ENCODE measurements around the gene STX12.
"Not testable (repeated sequence)": the region's sequence is repeated elsewhere in the genome, so short reads cannot be mapped to it uniquely, and the experiment has no call there.

The STX12 gene

DNA sequence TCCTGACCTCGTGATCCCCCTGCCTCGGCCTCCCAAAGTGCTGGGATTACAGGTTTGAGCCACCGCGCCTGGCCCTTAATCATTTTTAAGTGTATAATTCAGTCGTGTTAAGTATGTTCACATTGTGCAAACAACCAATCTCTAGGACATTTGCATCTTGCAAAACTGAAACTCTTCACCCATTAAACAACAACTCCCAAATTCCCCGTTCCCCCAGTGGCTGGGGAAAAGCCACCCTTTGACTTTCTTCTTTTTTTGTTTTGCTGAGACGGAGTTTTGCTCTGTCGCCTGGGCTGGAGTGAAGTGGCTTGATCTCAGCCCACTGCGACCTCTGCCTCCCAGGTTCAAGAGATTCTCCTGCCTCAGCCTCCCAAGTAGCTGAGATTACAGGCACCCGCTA lies 92.8 kb downstream of the STX12 start:
- no peak for DNase-seq (ENCODE audit: low read depth in 4 of 4, low spot score in 1 of 4)

DNA sequence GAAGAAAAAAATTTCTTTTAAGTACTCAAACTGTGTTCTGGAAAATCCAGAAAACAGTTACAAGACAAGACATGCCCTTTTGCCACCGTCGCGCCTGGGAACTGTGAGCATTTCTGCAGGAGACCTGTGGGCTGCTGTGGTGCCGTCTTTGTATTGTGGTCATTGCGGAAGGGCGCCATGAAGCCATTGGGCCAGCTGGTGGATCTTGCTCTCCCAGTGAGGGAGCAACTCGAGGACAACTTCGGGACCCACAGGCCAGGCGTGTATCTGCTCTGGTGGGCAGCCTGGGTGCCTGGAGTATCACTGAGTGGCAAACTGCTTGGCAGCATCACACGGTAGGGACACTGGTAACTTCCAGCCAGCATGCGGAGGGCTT lies 95.5 kb downstream of the STX12 start:
- DNase-seq (ENCODE audit: low read depth in 4 of 4, low spot score in 1 of 4), result no peak

DNA sequence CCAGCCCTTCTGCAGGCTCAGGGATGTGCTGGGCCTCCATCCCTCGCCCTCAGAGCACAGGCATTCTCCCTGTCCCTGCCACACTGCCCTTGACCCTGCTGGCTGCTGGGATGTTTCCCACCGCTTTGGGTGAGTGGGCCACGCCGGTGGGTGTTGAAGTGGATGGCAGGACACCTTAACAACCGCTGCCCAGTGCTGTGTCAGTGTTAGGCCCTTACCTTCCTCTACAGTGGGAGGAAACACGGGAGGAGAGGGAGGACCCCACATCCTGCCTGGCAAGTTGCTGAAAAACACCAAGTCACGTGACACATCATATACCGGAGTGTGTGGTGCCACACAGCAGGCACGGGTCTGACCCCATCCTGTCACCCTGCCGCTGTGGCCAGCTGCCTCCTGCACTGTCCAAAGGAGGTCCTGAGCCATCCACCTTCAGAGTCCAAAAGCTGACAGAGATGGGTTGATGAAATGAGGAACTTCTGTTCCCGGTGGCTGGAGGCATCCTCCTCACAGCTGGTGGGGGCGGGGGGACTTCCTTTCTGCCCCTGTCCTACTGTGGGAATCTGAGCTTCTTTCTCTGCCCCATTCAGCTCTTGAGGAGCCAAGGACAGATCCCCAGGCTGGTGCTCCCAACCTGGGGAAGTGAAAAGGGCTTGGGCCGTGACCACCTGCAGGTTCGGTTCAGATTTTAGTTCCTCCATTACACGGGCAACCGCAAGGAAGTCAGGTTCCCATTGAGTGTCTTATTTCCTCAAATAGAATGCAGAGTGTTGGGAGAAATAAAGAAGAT lies 96.1 kb downstream of the STX12 start:
- DNase-seq (ENCODE audit: low read depth in 4 of 4, low spot score in 1 of 4), result peak in 2 of 4 experiments; percentile 25 to 36

DNA sequence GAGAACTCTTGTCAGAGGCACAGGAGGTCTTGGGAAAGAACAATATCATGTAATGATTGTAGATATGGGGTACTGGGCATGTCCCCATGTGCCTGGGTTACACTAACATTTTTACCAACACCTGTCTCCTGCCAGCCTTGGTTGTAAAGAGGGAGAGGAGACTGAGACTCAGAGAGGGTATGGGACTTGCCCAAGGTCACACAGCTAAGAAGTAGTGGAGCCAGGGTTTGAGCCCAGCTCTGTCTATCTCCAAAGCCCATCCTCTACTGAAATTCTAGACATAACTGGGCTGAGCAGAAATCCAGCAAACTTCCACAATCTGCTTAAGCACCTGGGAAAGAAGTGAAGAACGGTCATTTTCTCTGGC lies 96.7 kb downstream of the STX12 start:
- no peak for DNase-seq (ENCODE audit: low read depth in 4 of 4, low spot score in 1 of 4)

DNA sequence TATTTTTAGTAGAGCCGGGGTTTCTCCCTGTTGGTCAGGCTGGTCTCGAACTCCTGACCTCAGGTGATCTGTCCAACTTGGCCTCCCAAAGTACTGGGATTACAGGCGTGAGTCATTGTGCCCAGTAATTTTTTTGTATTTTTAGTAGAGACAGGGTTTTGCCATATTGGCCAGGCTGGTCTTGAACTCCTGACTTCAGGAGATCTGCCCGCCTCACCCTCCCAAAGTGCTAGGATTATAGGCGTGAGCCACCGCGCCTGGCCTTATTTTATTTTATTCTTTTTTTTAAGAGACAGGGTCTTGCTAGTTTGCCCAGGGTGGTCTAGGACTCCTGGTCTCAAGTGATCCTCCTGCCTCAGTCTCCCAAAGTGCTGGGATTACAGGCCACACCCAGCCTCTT lies 98.1 kb downstream of the STX12 start:
- DNase-seq (ENCODE audit: low read depth in 4 of 4, low spot score in 1 of 4), result not testable (repeated sequence)

DNA sequence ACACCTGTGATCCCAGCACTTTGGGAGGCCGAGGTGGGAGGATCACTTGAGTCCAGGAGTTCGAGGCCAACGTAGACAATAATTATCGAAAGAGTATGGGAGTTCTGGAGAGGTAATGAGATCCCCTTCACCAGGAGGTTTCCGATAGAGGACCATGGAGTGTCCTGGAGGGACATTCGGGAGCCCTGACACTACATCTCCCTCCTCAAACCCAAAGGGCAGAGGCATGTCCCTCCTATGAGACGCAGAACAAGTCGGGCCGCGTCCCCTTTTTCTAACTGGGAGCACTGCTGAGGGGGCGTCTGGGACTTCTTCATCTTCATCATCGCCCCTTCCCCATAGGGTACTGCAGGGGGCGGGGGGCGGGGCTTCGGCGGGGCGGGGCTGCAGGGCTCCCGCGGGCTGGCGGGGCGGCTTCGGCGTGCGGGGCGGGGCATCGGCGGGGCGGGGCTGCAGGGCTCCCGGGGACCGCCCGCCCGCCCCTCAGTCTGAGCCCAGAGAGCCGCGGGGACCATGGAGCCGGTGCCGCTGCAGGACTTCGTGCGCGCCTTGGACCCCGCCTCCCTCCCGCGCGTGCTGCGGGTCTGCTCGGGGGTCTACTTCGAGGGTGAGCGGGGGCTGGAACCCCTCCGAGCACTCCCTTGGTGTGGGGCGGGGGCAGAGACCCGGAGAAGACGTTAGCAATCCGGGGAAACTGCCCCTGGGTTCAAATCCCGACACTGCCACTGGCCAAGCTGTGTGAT lies 99.2 kb downstream of the STX12 start, which contains the start of gene THEMIS2:
TSS of gene THEMIS2 (plus strand) at position 486 of the 743 bp plus-strand sequence. CDS start at position 514, 28 bp downstream.
- peak; percentile 61 to 80 (median 67) for DNase-seq (ENCODE audit: low read depth in 4 of 4, low spot score in 1 of 4)

DNA sequence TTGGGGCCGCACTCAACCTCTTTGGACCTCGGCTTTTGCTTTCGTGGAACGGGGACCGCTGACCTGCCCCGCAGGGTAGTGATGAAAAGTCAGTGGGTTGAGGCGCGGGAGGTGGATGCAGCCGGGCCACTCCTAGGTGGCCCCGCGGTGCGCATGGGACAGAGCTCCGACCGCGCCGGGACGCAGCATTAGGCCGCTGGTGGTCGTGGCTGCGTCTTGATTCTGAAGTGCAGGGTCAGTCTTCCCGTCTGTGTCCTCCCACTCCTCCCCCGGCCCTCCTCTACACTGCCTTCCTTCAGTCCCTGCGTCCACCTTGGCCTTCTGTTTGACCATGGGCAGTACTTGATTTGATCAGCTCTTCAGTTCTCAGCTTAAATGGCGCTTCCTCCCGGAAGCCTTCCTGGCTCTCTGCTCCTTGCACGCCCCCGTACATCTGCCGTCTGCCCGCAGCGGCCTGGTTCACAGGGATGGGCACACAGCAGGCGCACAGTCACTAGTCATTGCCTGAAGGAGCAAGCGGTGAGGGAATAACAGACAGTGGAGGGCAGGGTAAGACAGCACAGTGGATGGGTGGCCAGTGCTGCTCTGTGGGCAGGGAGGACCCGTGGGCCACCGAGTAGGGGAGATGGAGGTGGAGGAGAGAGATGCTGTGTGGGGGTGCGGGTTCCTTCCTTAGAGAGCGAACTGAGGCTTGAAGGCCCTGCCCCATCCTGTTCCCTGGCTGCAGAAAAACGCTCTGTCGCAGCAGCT lies 100.0 kb downstream of the STX12 start:
- peak in 1 of 4 experiments; percentile 22 for DNase-seq (ENCODE audit: low read depth in 4 of 4, low spot score in 1 of 4)

DNA sequence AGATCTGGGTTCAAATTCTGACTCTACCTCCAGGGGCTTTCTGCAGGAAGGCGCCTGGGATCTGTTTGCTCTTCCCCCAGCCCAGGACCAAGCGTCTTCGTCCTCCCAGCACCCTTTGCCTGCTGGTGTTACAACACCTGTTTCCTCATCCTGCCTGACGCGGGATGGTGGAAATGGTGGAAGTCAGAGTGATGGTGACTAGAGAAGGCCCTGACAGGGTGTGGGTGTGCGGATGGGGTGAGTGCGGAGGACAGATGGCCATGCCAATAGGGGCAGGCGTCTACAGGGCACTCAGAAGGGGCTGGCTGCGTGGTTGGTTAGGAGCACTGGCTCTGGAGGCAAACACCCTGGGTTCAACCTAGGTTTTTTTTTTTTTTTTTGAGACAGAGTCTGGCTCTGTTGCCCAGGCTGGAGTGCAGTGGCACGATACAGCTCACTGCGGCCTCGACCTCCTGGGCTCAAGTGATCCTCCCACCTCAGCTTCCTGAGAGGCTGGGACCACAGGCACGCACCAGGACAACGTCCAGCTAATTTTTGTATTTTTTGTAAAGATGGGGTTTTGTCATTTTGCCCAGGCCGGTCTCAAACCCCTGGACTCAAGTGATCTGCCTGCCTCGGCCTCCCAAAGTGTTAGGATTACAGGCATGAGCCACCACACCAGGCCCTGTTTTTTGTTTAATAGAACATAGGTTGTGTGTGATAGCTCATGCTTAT lies 100.8 kb downstream of the STX12 start:
- DNase-seq (ENCODE audit: low read depth in 4 of 4, low spot score in 1 of 4), result peak in 1 of 4 experiments; percentile 13
